Measurements from ENCODE around the gene CAMK2A.

GRCh38 chr5:150213530-150213929, 76.0 kb downstream of the CAMK2A start:
- no peak for TF ChIP-seq CTCF (IDR thresholded peaks at IDR 0.05)
- no peak for TF ChIP-seq NFIC (IDR thresholded peaks at IDR 0.05; ENCODE audit: borderline replicate concordance)
- TF ChIP-seq POLR2AphosphoS5 (IDR thresholded peaks at IDR 0.05; ENCODE audit: low read depth, low read length): no peak
- TF ChIP-seq FOXM1 (IDR thresholded peaks at IDR 0.05; ENCODE audit: low read depth): no peak
- no peak for TF ChIP-seq SIN3A (IDR thresholded peaks at IDR 0.05; ENCODE audit: borderline replicate concordance, low read depth, low read length)
- no peak for TF ChIP-seq CHD2 (IDR thresholded peaks at IDR 0.05; ENCODE audit: low read length, partially characterized antibody)
- TF ChIP-seq SMC3 (IDR thresholded peaks at IDR 0.05; ENCODE audit: low read depth, low read length): no peak
- no peak for TF ChIP-seq YY1 (IDR thresholded peaks at IDR 0.05; ENCODE audit: low read depth)
- no peak for TF ChIP-seq REST (IDR thresholded peaks at IDR 0.05; ENCODE audit: low read depth, low read length)
- TF ChIP-seq ZBTB33 (IDR thresholded peaks at IDR 0.05; ENCODE audit: borderline replicate concordance, low read depth): no peak
- TF ChIP-seq USF2 (IDR thresholded peaks at IDR 0.05; ENCODE audit: borderline replicate concordance, low read depth, low read length): no peak
- no peak for TF ChIP-seq EP300 (IDR thresholded peaks at IDR 0.05; ENCODE audit: borderline replicate concordance in 1 of 2, low read depth in 1 of 2, low read length in 1 of 2)
